PC-3 (cell line): ENCODE measurements around the gene PIAS1. TPM values are rescaled to one million over a fixed set of nuclear protein-coding genes. Genes with fewer than 3 reads are reported as not detected.

Source experiments
- ATAC-seq: fragments of 200-7000 bp; cut with Tn5 transposase; 2 replicates; pipeline ENCODE4 v1.9.1; 2020; ENCODE audit warnings: mild to moderate bottlenecking, moderate library complexity
- BruUV-seq: library from RNA; stranded (reverse); fragments of 400-500 nt; replicated peaks from 2 replicates; lab custom pipeline; 2021; lab: Mats Ljungman, UMichigan
- CTCF ChIA-PET: fragments of 300-600 bp; sonication (Branson Sonifier 250); formaldehyde crosslinking; loops from one replicate; lab custom pipeline; 2022; ENCODE audit warnings: antibody characterized with exemption; lab: Charles Lee
- POLR2A ChIA-PET: fragments of 300-600 bp; sonication (Branson Sonifier 250); formaldehyde crosslinking; loops from one replicate; lab custom pipeline; 2022; ENCODE audit warnings: antibody characterized with exemption; ENCODE audit not compliant: unreplicated experiment; lab: Charles Lee
- DNase-seq: peaks from one replicate; pipeline ENCODE4 v3.0.0-alpha.2; 2015
- H2AFZ ChIP-seq: fragments of 300-600 bp; sonication (generic); 2 replicates; pipeline ENCODE4 v1.6.0; 2016; ENCODE audit warnings: antibody characterized with exemption, low read length
- H3F3A ChIP-seq: fragments of 300-600 bp; sonication (generic); one replicate; pipeline ENCODE4 v1.6.0; 2017; ENCODE audit warnings: antibody characterized with exemption, low read length, control low read depth, mild to moderate bottlenecking; ENCODE audit not compliant: unreplicated experiment
- H3K27ac ChIP-seq: fragments of 300-600 bp; sonication (generic); 2 replicates; pipeline ENCODE4 v1.5.1; 2016; ENCODE audit warnings: mild to moderate bottlenecking, low read length
- H3K27me3 ChIP-seq: fragments of 300-600 bp; sonication (generic); 2 replicates; pipeline ENCODE4 v1.6.1; 2016; ENCODE audit warnings: low read length, mixed read lengths
- H3K36me3 ChIP-seq: fragments of 300-600 bp; sonication (generic); 2 replicates; pipeline ENCODE4 v1.6.1; 2016; ENCODE audit warnings: low read depth, mixed run types, low read length, mixed read lengths
- H3K4me1 ChIP-seq: fragments of 300-600 bp; sonication (generic); 2 replicates; pipeline ENCODE4 v1.5.1; 2016; ENCODE audit warnings: low read length; ENCODE audit not compliant: insufficient read depth
- H3K4me2 ChIP-seq: fragments of 300-600 bp; sonication (generic); 2 replicates; pipeline ENCODE4 v1.6.0; 2016; ENCODE audit warnings: low read length
- H3K4me3 ChIP-seq: fragments of 300-600 bp; sonication (generic); 2 replicates; pipeline ENCODE4 v1.5.1; 2016; ENCODE audit warnings: mild to moderate bottlenecking, low read length, mixed read lengths
- H3K79me2 ChIP-seq: fragments of 300-600 bp; sonication (generic); 2 replicates; pipeline ENCODE4 v1.6.1; 2017; ENCODE audit warnings: low read length, mixed read lengths
- H3K9ac ChIP-seq: fragments of 300-600 bp; sonication (generic); 2 replicates; pipeline ENCODE4 v1.6.0; 2016; ENCODE audit warnings: mild to moderate bottlenecking, low read length
- H3K9me2 ChIP-seq: fragments of 300-600 bp; sonication (generic); replicated peaks from 2 replicates; pipeline ENCODE4 v1.6.1; 2016; ENCODE audit warnings: mixed run types, low read length, mixed read lengths
- H3K9me3 ChIP-seq: fragments of 300-600 bp; sonication (generic); 2 replicates; pipeline ENCODE4 v1.6.1; 2016; ENCODE audit warnings: low read length, mixed read lengths
- H4K20me1 ChIP-seq: fragments of 300-600 bp; sonication (generic); 2 replicates; pipeline ENCODE4 v1.6.1; 2016; ENCODE audit warnings: low read length, mixed read lengths
- EZH2 ChIP-seq: fragments of 300-600 bp; sonication (generic); IDR thresholded peaks from one replicate; pipeline ENCODE4 v1.6.1; 2017; ENCODE audit warnings: antibody characterized with exemption, mild to moderate bottlenecking, low read length; ENCODE audit not compliant: unreplicated experiment
- EZH2phosphoT487 ChIP-seq: fragments of 300-600 bp; sonication (generic); IDR thresholded peaks from 2 replicates; pipeline ENCODE4 v1.6.1; 2018; ENCODE audit warnings: mild to moderate bottlenecking, antibody characterized with exemption, low read length, borderline replicate concordance
- intact Hi-C: fragments of 100-400 bp; cut with micrococcal nuclease; formaldehyde crosslinking; loops from 2 replicates; pipeline ENCODE4 v1.9.0; 2023
- total RNA-seq: library from RNA; depleted of rRNA; stranded (reverse); fragments of >200 nt; gene quantifications from 2 replicates; pipeline ENCODE4 v1.2.3, GENCODE V29; 2014
- TF ChIP-seq, protein P1 (sequence below): fragments of 300-600 bp; sonication (generic); conservative IDR thresholded peaks from 2 replicates; pipeline ENCODE4 v1.5.1; 2017; ENCODE audit warnings: antibody characterized with exemption, low read depth, mild to moderate bottlenecking, low read length

PIAS1 gene
- total RNA-seq, 1 experiment from 2014 or later: 21.9 TPM

- no peak overlapping the region for H3K9ac ChIP-seq
- POLR2A ChIA-PET: no interaction called here
- intact Hi-C loops: no loop called here
Observed at GRCh38 chr15:68038246-68038645, 15.9 kb upstream of the PIAS1 start.

GRCh38 chr15:68040144-68040543 is 14.0 kb upstream of the PIAS1 start:
- Histone ChIP-seq H2AFZ (no peak overlapping the region), H3K9me3 (no peaks in the 10 kb centered on the region), H3K9me2 (no peaks in the 10 kb centered on the region), H3K36me3 (no peaks in the 10 kb centered on the region), H3K4me3 (no peak overlapping the region), H3K4me1 (peaks cover 10% of the 10 kb centered on the region; the same call in 1 of the 2 replicates), H3K79me2 (no peaks in the 10 kb centered on the region), H3F3A (no peaks in the 10 kb centered on the region), H4K20me1 (no peaks in the 10 kb centered on the region), H3K27me3 (no peaks in the 10 kb centered on the region), H3K9ac (no peak overlapping the region), H3K4me2 (no peak overlapping the region), H3K27ac (no peak overlapping the region)
- DNase-seq (no peak), ATAC-seq (no peak)
- TF ChIP-seq EZH2phosphoT487: no peak
- TF ChIP-seq EZH2: no peak
- BruUV-seq: no TSS peak
- ChIA-PET CTCF (no interaction called here), POLR2A (no interaction called here)
- intact Hi-C loops: loop anchor here (5.0 kb wide), 1 partner anchor 43 kb away; no protein-coding TSS in a partner anchor

More at GRCh38 chr15:68038246-68038645, 15.9 kb upstream of the PIAS1 start:
- Histone ChIP-seq H3F3A (no peaks in the 10 kb centered on the region), H2AFZ (no peak overlapping the region), H3K4me3 (no peak overlapping the region), H3K9me3 (no peaks in the 10 kb centered on the region), H3K27me3 (no peaks in the 10 kb centered on the region), H3K36me3 (no peaks in the 10 kb centered on the region), H3K4me2 (no peak overlapping the region), H3K27ac (no peak overlapping the region), H3K9me2 (no peaks in the 10 kb centered on the region), H3K79me2 (no peaks in the 10 kb centered on the region), H3K4me1 (peaks cover 10% of the 10 kb centered on the region; the same call in 1 of the 2 replicates), H4K20me1 (no peaks in the 10 kb centered on the region)
- CTCF ChIA-PET: no interaction called here
- no TSS peak for BruUV-seq
- no peak for TF ChIP-seq EZH2
- TF ChIP-seq, protein P1, sequence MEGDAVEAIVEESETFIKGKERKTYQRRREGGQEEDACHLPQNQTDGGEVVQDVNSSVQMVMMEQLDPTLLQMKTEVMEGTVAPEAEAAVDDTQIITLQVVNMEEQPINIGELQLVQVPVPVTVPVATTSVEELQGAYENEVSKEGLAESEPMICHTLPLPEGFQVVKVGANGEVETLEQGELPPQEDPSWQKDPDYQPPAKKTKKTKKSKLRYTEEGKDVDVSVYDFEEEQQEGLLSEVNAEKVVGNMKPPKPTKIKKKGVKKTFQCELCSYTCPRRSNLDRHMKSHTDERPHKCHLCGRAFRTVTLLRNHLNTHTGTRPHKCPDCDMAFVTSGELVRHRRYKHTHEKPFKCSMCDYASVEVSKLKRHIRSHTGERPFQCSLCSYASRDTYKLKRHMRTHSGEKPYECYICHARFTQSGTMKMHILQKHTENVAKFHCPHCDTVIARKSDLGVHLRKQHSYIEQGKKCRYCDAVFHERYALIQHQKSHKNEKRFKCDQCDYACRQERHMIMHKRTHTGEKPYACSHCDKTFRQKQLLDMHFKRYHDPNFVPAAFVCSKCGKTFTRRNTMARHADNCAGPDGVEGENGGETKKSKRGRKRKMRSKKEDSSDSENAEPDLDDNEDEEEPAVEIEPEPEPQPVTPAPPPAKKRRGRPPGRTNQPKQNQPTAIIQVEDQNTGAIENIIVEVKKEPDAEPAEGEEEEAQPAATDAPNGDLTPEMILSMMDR: no peak
- no peak for TF ChIP-seq EZH2phosphoT487
- ATAC-seq (no peak), DNase-seq (no peak)

- TF ChIP-seq EZH2 (no peak), EZH2phosphoT487 (no peak)
- TF ChIP-seq, protein P1: no peak
- Histone ChIP-seq H3K9me3 (no peaks in the 10 kb centered on the region), H3K27ac (no peak overlapping the region), H3K79me2 (no peaks in the 10 kb centered on the region), H3K4me3 (no peak overlapping the region), H3K9ac (no peak overlapping the region), H4K20me1 (no peaks in the 10 kb centered on the region), H3K4me2 (peak overlapping the region; percentile 16), H3K27me3 (no peaks in the 10 kb centered on the region), H3F3A (no peaks in the 10 kb centered on the region), H3K4me1 (peaks cover 10% of the 10 kb centered on the region; the same call in 1 of the 2 replicates), H2AFZ (peak overlapping the region; percentile 21), H3K9me2 (no peaks in the 10 kb centered on the region), H3K36me3 (no peaks in the 10 kb centered on the region)
- POLR2A ChIA-PET: no interaction called here
- CTCF ChIA-PET: no interaction called here
- intact Hi-C loops: loop anchor here (5.0 kb wide), 1 partner anchor 45 kb away; no protein-coding TSS in a partner anchor
- DNase-seq (no peak), ATAC-seq (peak; percentile 40; the same call in 1 of the 2 replicates)
- no TSS peak for BruUV-seq
Observed at GRCh38 chr15:68042156-68042854, 11.8 kb upstream of the PIAS1 start.
